ENCODE results near the gene ZNF239.
"Not testable (repeated sequence)": the region's sequence is repeated elsewhere in the genome, so short reads cannot be mapped to it uniquely, and the experiment has no call there.

The ZNF239 gene

DNA sequence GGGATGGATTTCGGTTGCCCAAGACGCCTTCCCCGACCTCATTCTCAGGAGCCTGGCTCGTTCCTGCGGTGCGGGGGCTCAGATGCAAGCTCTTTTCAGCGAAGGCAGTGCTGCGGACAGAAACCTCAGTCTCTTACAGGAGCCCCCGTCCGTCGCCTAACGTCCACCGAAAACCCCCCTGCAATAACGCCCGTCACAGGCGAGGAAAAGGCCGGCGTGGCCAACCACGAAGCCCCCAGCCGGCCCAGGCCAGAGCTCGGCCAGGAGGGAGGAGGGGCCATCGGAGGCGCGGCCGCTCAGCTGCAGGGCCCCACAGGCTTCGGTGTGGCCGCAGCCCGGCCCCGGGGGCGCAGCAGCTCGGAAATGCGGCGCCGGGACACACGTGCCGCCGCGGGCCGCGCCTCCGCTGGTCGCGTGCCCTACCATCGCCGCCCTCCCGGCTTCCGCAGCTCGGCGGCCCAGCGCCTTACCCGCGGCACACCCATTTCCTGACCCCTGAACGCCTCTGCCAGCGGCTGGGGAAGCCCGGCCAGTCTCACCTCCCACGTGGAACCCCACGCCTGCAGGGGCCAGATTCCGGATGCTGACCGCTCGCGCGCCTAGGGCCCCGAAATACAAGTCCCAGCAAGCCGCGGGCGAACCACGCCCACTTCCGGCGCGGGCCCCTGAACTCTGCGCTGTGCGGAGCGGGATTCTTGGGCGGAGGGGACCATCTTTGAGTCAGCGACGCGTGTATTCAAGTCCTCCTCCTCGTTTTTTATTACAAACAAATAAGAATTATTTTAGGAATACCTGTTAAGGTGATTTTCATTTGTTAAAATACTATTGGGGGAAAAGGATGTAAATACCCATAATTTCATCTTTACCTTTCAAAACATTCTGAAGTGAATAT, at the start of gene ZNF239:
ZNF239 (minus strand) TSS at position 616 of the 892 bp plus-strand sequence. CDS start 16,537 bp downstream, outside the sequence.
- DNase-seq, result peak in 57 of 58 donors; percentile 35 to 94 (median 79)

DNA sequence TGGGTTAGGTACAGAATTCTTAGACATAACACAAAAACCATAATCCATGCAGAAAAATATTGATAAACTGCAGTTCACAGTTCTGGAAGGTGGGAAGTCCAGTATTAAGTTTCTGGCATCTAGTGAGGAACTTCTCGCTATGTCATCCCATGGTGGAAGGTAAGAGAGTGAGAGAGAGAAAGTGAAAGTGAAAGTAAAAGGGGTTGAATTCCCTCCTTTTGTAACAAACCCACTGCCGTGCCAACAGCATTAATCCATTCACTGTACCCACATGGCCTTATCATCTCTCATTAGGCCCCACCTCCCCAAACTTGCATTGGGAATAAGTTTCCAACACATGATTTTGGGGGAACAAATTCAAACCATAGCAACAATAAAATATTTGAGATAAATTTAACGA, 48.9 kb upstream of the ZNF239 start:
- DNase-seq, result no peak

- no peak for DNase-seq
Observed at GRCh38 chr10:43622038-43622437, 47.6 kb upstream of the ZNF239 start.

- no peak for DNase-seq
Observed at GRCh38 chr10:43619368-43619767, 45.0 kb upstream of the ZNF239 start.

GRCh38 chr10:43616697-43617370, 42.4 kb upstream of the ZNF239 start:
- no peak for DNase-seq

DNA sequence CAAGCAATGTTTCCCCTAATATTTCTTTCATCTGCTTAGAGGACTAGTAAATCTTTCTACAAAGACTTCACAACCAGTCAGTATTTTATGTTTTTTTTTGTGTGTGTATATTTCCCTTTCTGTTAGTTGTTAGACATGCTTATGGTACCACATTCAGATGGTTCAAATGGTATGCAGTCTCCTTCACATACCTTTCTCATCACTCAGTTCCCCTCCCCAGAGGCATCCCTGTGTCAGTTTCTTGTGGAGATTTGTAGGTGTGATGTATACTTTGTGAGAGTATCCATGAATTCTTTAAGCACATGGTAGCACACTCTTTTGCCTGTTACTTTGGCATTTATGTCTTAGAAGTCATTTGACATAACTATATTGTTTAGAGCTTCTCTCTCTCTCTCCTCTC, 36.2 kb upstream of the ZNF239 start:
- no peak for DNase-seq

DNA sequence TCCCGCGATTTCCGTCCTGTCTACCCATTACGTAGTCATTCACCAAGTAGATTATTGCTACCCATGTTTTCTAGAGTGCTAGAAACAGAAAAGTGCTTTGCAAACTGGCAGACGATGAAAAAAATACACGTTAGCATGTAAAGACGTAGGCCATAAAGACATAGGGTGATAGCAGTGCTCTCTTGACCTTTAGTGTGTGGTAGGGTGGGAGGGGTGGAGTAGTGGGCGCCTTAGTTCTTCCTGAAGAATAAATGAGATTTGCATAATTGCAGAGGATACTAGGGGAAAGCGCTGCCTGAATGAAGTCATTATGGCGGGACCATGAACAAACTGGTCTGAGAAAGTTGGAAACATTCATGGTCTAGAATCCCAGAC, 32.8 kb upstream of the ZNF239 start:
- no peak for DNase-seq

GRCh38 chr10:43606323-43607198, 32.1 kb upstream of the ZNF239 start, which contains the start of gene ZNF485:
Gene ZNF485, plus strand, starts transcription at chr10:43606438. Its CDS starts 613 bp downstream, at chr10:43607051.
- DNase-seq, result peak in 56 of 58 donors; percentile 20 to 84 (median 62)

DNA sequence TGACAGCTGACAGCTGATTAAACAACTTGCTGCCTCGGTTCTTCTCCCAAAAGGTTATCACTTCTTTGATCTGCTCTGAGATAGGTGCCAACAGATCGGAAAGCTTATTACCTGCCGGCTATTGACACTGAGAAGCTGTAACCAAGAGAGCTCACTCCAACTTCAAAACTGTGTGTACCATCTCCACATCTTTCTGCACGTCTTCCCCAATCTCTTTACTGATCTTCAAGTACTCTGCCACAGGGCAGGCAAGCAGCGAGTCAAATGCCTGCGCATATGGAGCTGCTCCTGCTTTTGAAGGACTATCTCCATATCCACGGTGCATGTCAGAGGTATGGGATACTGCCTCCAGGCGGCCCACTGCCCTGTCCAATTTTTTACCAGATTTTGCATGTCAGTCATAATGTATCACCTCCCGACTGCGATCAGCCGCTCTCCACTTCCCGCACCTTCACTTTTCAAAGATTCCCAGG, 31.5 kb upstream of the ZNF239 start:
- DNase-seq, result no peak

DNA sequence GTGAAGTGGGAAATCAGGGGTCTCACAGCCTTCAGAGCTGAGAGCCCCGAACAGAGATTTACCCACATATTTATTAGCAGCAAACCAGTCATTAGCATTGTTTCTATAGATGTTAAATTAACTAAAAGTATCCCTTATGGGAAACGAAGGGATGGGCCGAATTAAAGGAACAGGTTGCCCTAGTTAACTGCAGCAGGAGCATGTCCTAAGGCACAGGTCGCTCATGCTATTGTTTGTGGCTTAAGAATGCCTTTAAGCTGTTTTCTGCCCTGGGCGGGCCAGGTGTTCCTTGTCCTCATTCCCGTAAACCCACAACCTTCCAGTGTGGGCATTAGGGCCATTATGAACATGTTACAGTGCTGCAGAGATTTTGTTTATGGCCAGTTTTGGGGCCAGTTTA, 27.2 kb upstream of the ZNF239 start:
- not testable (repeated sequence) for DNase-seq

DNA sequence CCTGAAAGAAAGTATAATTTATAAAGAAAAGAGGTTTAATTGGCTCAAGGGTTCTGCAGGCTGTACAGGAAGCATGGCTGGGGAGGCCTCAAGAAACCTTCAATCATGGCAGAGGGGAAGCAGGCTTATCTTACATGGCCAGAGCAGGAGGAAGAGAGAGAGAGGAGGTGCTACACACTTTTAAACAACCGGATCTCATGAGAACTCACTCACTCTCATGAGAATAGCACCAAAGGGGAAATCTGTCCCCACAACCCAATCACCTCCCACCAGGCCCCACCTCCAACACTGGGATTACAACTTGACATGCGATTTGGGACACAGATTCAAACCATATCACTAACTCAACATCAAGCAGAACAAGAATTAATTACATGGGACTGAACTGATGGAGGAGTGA, 24.9 kb upstream of the ZNF239 start:
- no peak for DNase-seq

- no peak for DNase-seq
Observed at GRCh38 chr10:43598446-43598845, 24.0 kb upstream of the ZNF239 start.

- DNase-seq, result no peak
Observed at GRCh38 chr10:43596546-43596945, 22.1 kb upstream of the ZNF239 start.

GRCh38 chr10:43595739-43596298, 21.4 kb upstream of the ZNF239 start:
- DNase-seq, result no peak

GRCh38 chr10:43594944-43595589, 20.7 kb upstream of the ZNF239 start:
- no peak for DNase-seq

DNA sequence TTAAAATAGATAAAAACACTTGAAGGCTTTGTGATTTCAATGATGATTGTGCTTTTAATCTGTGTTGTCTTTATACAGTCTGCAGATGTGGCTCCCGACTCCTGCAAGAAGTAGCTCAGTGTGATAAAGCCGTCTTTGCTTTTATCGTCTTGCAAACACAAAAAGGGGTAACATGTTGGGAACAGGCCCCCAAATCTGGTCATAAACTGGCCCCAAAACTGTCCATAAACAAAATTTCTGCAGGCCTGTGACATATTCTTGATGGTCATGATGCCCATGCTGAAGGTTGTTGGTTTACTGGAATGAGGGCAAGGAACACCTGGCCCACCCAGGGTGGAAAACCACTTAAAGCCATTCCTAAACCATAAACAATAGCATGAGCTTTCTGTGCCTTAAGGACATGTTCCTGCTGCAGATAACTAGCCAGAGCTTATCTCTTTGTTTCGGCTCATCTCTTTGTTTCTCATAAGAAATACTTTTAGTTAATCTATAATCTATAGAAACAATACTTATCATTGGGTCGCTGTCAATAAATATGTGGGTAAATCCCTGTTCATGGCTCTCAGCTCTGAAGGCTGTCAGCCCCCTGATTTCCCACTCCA, 17.0 kb upstream of the ZNF239 start:
- DNase-seq, result no peak

DNA sequence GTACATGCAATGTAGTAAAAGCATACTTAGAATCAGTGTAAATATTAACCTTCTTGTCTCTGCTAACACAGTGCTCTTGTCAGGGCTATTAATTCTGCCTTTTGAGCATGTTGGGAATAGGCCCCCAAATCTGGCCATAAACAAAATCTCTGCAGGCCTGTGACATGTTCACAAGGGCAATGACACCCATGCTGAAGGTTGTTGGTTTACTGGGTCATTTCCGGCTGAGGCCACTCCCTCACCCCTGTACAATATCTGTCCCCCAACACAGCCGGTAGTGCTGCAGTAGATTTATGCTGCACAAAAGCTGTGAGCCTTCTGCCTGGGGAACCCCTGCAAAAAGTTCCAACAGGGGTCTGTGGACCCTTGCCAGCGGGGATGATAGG, 12.3 kb upstream of the ZNF239 start:
- not testable (repeated sequence) for DNase-seq

GRCh38 chr10:43585981-43586729, 11.7 kb upstream of the ZNF239 start:
- DNase-seq, result no peak

DNA sequence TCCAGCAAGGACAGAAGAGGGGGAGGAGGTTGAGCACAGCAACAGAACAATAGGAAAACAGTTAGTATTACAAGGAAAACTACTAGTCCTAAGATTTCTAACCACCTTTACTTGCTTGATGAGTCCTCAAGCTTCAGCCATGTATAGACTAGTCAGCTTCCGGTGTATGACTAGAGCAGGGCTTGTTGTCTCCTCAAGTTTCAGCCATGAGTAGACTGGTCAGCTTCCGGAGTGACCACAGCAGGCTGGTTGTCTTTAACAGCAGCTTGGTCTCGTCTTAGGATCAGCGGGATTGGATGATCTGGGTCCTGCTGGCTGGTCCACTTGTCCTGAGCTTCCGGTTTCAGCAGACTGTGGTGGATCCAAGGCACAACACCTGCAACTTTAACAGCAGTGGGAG, 10.6 kb upstream of the ZNF239 start:
- no peak for DNase-seq

Measured in anterior cingulate cortex (tissue), 58 donors.